ENCODE measurements around the gene PHC3.

- TF ChIP-seq, protein P1, sequence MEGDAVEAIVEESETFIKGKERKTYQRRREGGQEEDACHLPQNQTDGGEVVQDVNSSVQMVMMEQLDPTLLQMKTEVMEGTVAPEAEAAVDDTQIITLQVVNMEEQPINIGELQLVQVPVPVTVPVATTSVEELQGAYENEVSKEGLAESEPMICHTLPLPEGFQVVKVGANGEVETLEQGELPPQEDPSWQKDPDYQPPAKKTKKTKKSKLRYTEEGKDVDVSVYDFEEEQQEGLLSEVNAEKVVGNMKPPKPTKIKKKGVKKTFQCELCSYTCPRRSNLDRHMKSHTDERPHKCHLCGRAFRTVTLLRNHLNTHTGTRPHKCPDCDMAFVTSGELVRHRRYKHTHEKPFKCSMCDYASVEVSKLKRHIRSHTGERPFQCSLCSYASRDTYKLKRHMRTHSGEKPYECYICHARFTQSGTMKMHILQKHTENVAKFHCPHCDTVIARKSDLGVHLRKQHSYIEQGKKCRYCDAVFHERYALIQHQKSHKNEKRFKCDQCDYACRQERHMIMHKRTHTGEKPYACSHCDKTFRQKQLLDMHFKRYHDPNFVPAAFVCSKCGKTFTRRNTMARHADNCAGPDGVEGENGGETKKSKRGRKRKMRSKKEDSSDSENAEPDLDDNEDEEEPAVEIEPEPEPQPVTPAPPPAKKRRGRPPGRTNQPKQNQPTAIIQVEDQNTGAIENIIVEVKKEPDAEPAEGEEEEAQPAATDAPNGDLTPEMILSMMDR (IDR thresholded peaks at IDR 0.05): no peak
- TF ChIP-seq EP300 (IDR thresholded peaks at IDR 0.05) (no peak), POLR2A (IDR thresholded peaks at IDR 0.05) (no peak), POLR2AphosphoS5 (IDR thresholded peaks at IDR 0.05) (no peak)
Observed at GRCh38 chr3:170098753-170099152, 82.8 kb downstream of the PHC3 start.
